Karpas-422 (cell line): ENCODE results near the gene OTOG. TPM values are rescaled to one million over a fixed set of nuclear protein-coding genes. Genes with fewer than 3 reads are reported as not detected.

Source experiments
- DNase-seq: peaks from one replicate; pipeline ENCODE4 v3.0.0-alpha.2; 2015
- H2AFZ ChIP-seq: fragments of 200-600 bp; sonication (generic); 2 replicates; pipeline ENCODE4 v1.6.1; 2014; ENCODE audit warnings: antibody characterized with exemption, low read length, mixed read lengths
- H3K27ac ChIP-seq: fragments of 200-600 bp; sonication (generic); 2 replicates; pipeline ENCODE4 v1.5.1; 2014; ENCODE audit warnings: mild to moderate bottlenecking, low read length, moderate library complexity
- H3K27me3 ChIP-seq: fragments of 200-600 bp; sonication (generic); 2 replicates; pipeline ENCODE4 v1.6.1; 2014; ENCODE audit warnings: low read length, mixed read lengths
- H3K36me3 ChIP-seq: fragments of 200-600 bp; sonication (generic); 2 replicates; pipeline ENCODE4 v1.6.1; 2014; ENCODE audit warnings: low read length, mixed read lengths; ENCODE audit not compliant: insufficient read depth
- H3K4me1 ChIP-seq: fragments of 200-600 bp; sonication (generic); 2 replicates; pipeline ENCODE4 v1.6.1; 2014; ENCODE audit warnings: mild to moderate bottlenecking, low read length, mixed read lengths
- H3K4me2 ChIP-seq: fragments of 200-600 bp; sonication (generic); 2 replicates; pipeline ENCODE4 v1.6.1; 2014; ENCODE audit warnings: low read length, low read depth, mild to moderate bottlenecking; ENCODE audit not compliant: poor library complexity, severe bottlenecking
- H3K4me3 ChIP-seq: fragments of 200-600 bp; sonication (generic); 2 replicates; pipeline ENCODE4 v1.5.1; 2014; ENCODE audit warnings: mild to moderate bottlenecking, antibody characterized with exemption, low read length, mixed read lengths
- H3K79me2 ChIP-seq: fragments of 200-600 bp; sonication (generic); 2 replicates; pipeline ENCODE4 v1.6.1; 2014; ENCODE audit warnings: mild to moderate bottlenecking, low read length, mixed read lengths
- H3K9ac ChIP-seq: fragments of 200-600 bp; sonication (generic); 2 replicates; pipeline ENCODE4 v1.6.0; 2014; ENCODE audit warnings: low read length
- H3K9me2 ChIP-seq: fragments of 200-600 bp; sonication (generic), shearing (Covaris generic); replicated peaks from 2 replicates; pipeline ENCODE4 v1.6.0; 2014; ENCODE audit warnings: mild to moderate bottlenecking, low read length, moderate library complexity; ENCODE audit not compliant: insufficient read depth
- H3K9me3 ChIP-seq: fragments of 300-700, 200-600 bp; sonication (generic); 2 replicates; pipeline ENCODE4 v1.6.1; 2014; ENCODE audit warnings: low read length, mixed read lengths
- H4K20me1 ChIP-seq: fragments of 200-600 bp; sonication (generic); 2 replicates; pipeline ENCODE4 v1.6.1; 2014; ENCODE audit warnings: mild to moderate bottlenecking, antibody characterized with exemption, low read length, low read depth; ENCODE audit not compliant: insufficient read depth
- total RNA-seq: library from RNA; depleted of rRNA; stranded (reverse); fragments of >200 nt; shearing (Covaris generic); gene quantifications from 2 replicates; pipeline ENCODE4 v1.2.3, GENCODE V29; 2014; ENCODE audit warnings: low replicate concordance

OTOG gene
- total RNA-seq, 1 experiment from 2014 or later = not detected

GRCh38 chr11:17506942-17507341, 40.1 kb upstream of the OTOG start:
- Histone ChIP-seq H2AFZ (no peak overlapping the region), H3K4me3 (no peak overlapping the region), H3K27me3 (no peaks in the 10 kb centered on the region), H3K4me2 (no peak overlapping the region), H4K20me1 (no peaks in the 10 kb centered on the region), H3K9me2 (no peaks in the 10 kb centered on the region), H3K9me3 (no peaks in the 10 kb centered on the region), H3K36me3 (no peaks in the 10 kb centered on the region), H3K9ac (no peak overlapping the region), H3K4me1 (no peaks in the 10 kb centered on the region), H3K27ac (no peak overlapping the region), H3K79me2 (no peaks in the 10 kb centered on the region)
- no peak for DNase-seq

- no peaks in the 10 kb centered on the region for H3K4me1 ChIP-seq
- no peak overlapping the region for H3K27ac ChIP-seq
- no peaks in the 10 kb centered on the region for H3K9me2 ChIP-seq
- no peaks in the 10 kb centered on the region for H4K20me1 ChIP-seq
- H3K9me3 ChIP-seq = no peaks in the 10 kb centered on the region
- H3K4me2 ChIP-seq = no peak overlapping the region
- H3K4me3 ChIP-seq = no peak overlapping the region
- H3K36me3 ChIP-seq = no peaks in the 10 kb centered on the region
- no peak overlapping the region for H3K9ac ChIP-seq
- no peaks in the 10 kb centered on the region for H3K79me2 ChIP-seq
- H2AFZ ChIP-seq = no peak overlapping the region
- DNase-seq = no peak
- no peaks in the 10 kb centered on the region for H3K27me3 ChIP-seq
Observed at GRCh38 chr11:17507773-17508172, 39.3 kb upstream of the OTOG start.

- Histone ChIP-seq H3K36me3 (no peaks in the 10 kb centered on the region), H3K9ac (no peak overlapping the region), H3K9me3 (no peaks in the 10 kb centered on the region), H3K4me3 (no peak overlapping the region), H3K27ac (no peak overlapping the region), H3K79me2 (no peaks in the 10 kb centered on the region), H3K27me3 (no peaks in the 10 kb centered on the region), H3K9me2 (no peaks in the 10 kb centered on the region), H3K4me1 (no peaks in the 10 kb centered on the region), H2AFZ (no peak overlapping the region), H3K4me2 (no peak overlapping the region), H4K20me1 (no peaks in the 10 kb centered on the region)
- DNase-seq = no peak
Observed at GRCh38 chr11:17508306-17508705, 38.8 kb upstream of the OTOG start.

GRCh38 chr11:17508791-17509190, 38.3 kb upstream of the OTOG start:
- H3K9ac ChIP-seq = no peak overlapping the region
- no peak overlapping the region for H2AFZ ChIP-seq
- no peaks in the 10 kb centered on the region for H3K36me3 ChIP-seq
- H3K9me2 ChIP-seq = no peaks in the 10 kb centered on the region
- no peaks in the 10 kb centered on the region for H3K9me3 ChIP-seq
- no peak overlapping the region for H3K4me2 ChIP-seq
- no peaks in the 10 kb centered on the region for H3K27me3 ChIP-seq
- H3K27ac ChIP-seq = no peak overlapping the region
- H3K79me2 ChIP-seq = no peaks in the 10 kb centered on the region
- H3K4me1 ChIP-seq = no peaks in the 10 kb centered on the region
- no peak overlapping the region for H3K4me3 ChIP-seq
- no peak for DNase-seq
- no peaks in the 10 kb centered on the region for H4K20me1 ChIP-seq

GRCh38 chr11:17510507-17511206, 36.4 kb upstream of the OTOG start:
- Histone ChIP-seq H3K27ac (no peak overlapping the region), H3K9me2 (no peaks in the 10 kb centered on the region), H3K79me2 (no peaks in the 10 kb centered on the region), H3K4me3 (no peak overlapping the region), H2AFZ (no peak overlapping the region), H3K9me3 (no peaks in the 10 kb centered on the region), H3K4me2 (no peak overlapping the region), H3K36me3 (no peaks in the 10 kb centered on the region), H3K27me3 (no peaks in the 10 kb centered on the region), H4K20me1 (no peaks in the 10 kb centered on the region), H3K9ac (no peak overlapping the region), H3K4me1 (no peaks in the 10 kb centered on the region)
- DNase-seq = no peak

- Histone ChIP-seq H3K36me3 (no peaks in the 10 kb centered on the region), H3K4me2 (no peak overlapping the region), H3K4me1 (no peaks in the 10 kb centered on the region), H3K4me3 (no peak overlapping the region), H2AFZ (no peak overlapping the region), H3K9me2 (no peaks in the 10 kb centered on the region), H3K79me2 (no peaks in the 10 kb centered on the region), H3K27me3 (no peaks in the 10 kb centered on the region), H4K20me1 (no peaks in the 10 kb centered on the region), H3K9ac (no peak overlapping the region), H3K27ac (no peak overlapping the region), H3K9me3 (no peaks in the 10 kb centered on the region)
- DNase-seq = no peak
Observed at GRCh38 chr11:17511571-17511970, 35.5 kb upstream of the OTOG start.

- no peak overlapping the region for H3K9ac ChIP-seq
- no peak for DNase-seq
- H3K9me3 ChIP-seq = no peaks in the 10 kb centered on the region
- H3K36me3 ChIP-seq = no peaks in the 10 kb centered on the region
- H3K9me2 ChIP-seq = no peaks in the 10 kb centered on the region
- H3K4me2 ChIP-seq = no peak overlapping the region
- H3K4me3 ChIP-seq = no peak overlapping the region
- H3K27ac ChIP-seq = no peak overlapping the region
- H2AFZ ChIP-seq = no peak overlapping the region
- H3K79me2 ChIP-seq = no peaks in the 10 kb centered on the region
- no peaks in the 10 kb centered on the region for H3K27me3 ChIP-seq
- no peaks in the 10 kb centered on the region for H3K4me1 ChIP-seq
- H4K20me1 ChIP-seq = no peaks in the 10 kb centered on the region
Observed at GRCh38 chr11:17512101-17512500, 35.0 kb upstream of the OTOG start.

- Histone ChIP-seq H3K4me3 (no peak overlapping the region), H4K20me1 (no peaks in the 10 kb centered on the region), H2AFZ (no peak overlapping the region), H3K27ac (no peak overlapping the region), H3K9me2 (no peaks in the 10 kb centered on the region), H3K27me3 (no peaks in the 10 kb centered on the region), H3K36me3 (no peaks in the 10 kb centered on the region), H3K4me2 (no peak overlapping the region), H3K4me1 (no peaks in the 10 kb centered on the region), H3K9ac (no peak overlapping the region), H3K79me2 (no peaks in the 10 kb centered on the region), H3K9me3 (no peaks in the 10 kb centered on the region)
- no peak for DNase-seq
Observed at GRCh38 chr11:17513853-17514252, 33.2 kb upstream of the OTOG start.
